Activated T-helper 1 cell treated with anti-CD3 and anti-CD28 coated beads, Interleukin-12 subunit alpha, Interleukin-12 subunit beta, Interleukin-2, Interleukin-4 antibody, amounts not matched to agents 30 ng/mL and 10 ng/mL and 1 ng/mL, durations not matched to agents 14 hours and 24 hours and 36 hours (primary cell): Measurements from ENCODE around the gene KLF15. TPM values are rescaled to one million over a fixed set of nuclear protein-coding genes. Genes with fewer than 3 reads are reported as not detected.

Experiments
- DNase-seq: peaks from one replicate; pipeline ENCODE4 v3.0.0; 2021; ENCODE audit warnings: low spot score
- H3K27ac Mint-ChIP-seq: one replicate; pipeline ENCODE4 v1.8.0; 2021; ENCODE audit warnings: mild to moderate bottlenecking, mixed read lengths
- H3K27me3 Mint-ChIP-seq: one replicate; pipeline ENCODE4 v1.8.0; 2022; ENCODE audit warnings: mild to moderate bottlenecking, moderate library complexity, mixed read lengths; ENCODE audit not compliant: insufficient read depth
- H3K36me3 Mint-ChIP-seq: one replicate; pipeline ENCODE4 v1.8.0; 2021; ENCODE audit warnings: low read depth, mixed read lengths
- H3K4me1 Mint-ChIP-seq: one replicate; pipeline ENCODE4 v1.8.0; 2021; ENCODE audit warnings: low read depth, mixed read lengths
- H3K4me3 Mint-ChIP-seq: one replicate; pipeline ENCODE4 v1.8.0; 2021; ENCODE audit warnings: mild to moderate bottlenecking, moderate library complexity, mixed read lengths
- H3K9me3 Mint-ChIP-seq: one replicate; pipeline ENCODE4 v1.8.0; 2021; ENCODE audit warnings: mixed read lengths
- intact Hi-C: fragments of 100-400 bp; cut with micrococcal nuclease; formaldehyde crosslinking; loops from one replicate; pipeline ENCODE4 v1.15.1; 2024
- total RNA-seq: library from RNA; stranded (reverse); gene quantifications from 2 replicates; pipeline ENCODE4 v1.2.3, GENCODE V29; 2022

KLF15 gene
- total RNA-seq, 1 donor from 2014 or later: 0.08 TPM

DNA sequence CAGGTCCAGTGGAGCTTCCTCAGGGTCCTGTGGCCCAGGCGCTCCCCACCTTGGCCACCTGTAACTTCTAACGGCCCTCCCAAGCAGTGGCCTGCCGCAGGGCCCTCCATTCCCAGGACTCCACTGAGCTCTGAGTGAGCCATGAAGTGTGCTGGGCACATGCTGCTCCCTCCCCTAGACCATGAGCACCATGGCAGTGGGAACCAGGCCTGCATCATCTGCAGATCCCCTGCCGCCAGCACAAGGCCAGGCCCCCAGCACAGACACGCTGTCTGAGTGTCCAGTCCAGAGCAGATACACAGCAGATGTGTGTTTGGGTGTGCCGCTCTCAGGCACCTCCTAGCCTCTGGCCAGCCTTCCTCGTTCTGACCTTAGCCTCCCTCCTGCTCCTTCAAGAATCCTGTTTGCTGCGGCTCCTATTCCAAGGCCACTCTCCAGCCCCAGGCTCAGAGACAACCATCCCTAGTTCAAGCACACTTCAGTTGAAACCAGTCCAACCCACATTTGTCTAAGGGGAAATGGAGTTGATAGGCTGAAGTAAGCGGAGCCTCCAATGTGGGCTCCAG, 7.0 kb upstream of the KLF15 start:
- no peaks in the 10 kb centered on the region for H3K36me3 Mint-ChIP-seq
- no peak overlapping the region for H3K27ac Mint-ChIP-seq
- intact Hi-C loops: no loop called here
- DNase-seq: no peak
- no peak overlapping the region for H3K4me3 Mint-ChIP-seq
- peaks cover 11% of the 10 kb centered on the region for H3K27me3 Mint-ChIP-seq
- no peaks in the 10 kb centered on the region for H3K9me3 Mint-ChIP-seq
- no peaks in the 10 kb centered on the region for H3K4me1 Mint-ChIP-seq

DNA sequence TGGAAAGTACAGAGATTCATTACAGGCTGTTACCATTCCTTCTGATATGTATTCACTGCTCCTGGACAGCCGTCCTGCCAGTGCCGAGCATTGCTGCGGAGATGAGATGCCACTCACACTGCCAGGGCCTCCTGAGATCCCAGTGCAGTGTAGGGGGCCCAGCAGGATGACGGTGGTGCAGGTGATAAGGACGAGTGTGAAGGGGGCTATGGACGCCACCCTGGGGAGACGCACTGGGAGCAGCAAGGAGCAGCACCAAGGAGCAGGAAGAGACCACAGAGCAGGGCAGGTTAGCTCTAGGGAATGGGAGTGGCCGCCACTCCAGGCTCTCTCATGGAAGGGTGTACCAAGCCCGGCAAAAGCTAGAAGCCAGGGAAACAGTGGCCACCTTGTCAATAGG, 4.0 kb upstream of the KLF15 start:
- Mint-ChIP-seq H3K27me3 (peaks cover 31% of the 10 kb centered on the region), H3K27ac (no peak overlapping the region), H3K4me1 (peaks cover 8% of the 10 kb centered on the region), H3K9me3 (no peaks in the 10 kb centered on the region), H3K36me3 (no peaks in the 10 kb centered on the region), H3K4me3 (no peak overlapping the region)
- intact Hi-C loops: no loop called here
- no peak for DNase-seq

DNA sequence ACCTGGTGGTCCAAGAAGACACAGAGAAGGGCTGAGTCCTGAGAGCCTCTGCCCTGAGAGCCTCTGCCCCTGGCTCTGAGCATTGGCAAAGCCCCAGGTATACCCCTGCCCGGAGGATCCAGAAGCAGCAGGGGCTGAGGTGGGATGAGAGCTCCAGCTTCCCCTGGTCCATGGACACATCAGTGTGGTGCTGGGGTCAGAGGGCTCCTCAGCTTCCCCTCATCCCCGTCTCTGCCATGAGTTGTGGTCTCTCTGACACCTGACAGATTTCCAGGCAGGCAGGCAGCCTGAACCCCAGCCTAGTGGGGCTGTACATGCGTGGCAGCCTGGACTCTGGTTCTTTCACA, 3.5 kb upstream of the KLF15 start:
- H3K9me3 Mint-ChIP-seq: no peaks in the 10 kb centered on the region
- no peak overlapping the region for H3K4me3 Mint-ChIP-seq
- H3K36me3 Mint-ChIP-seq: no peaks in the 10 kb centered on the region
- peaks cover 8% of the 10 kb centered on the region for H3K4me1 Mint-ChIP-seq
- peaks cover 34% of the 10 kb centered on the region for H3K27me3 Mint-ChIP-seq
- intact Hi-C loops: no loop called here
- H3K27ac Mint-ChIP-seq: no peak overlapping the region
- DNase-seq: no peak

DNA sequence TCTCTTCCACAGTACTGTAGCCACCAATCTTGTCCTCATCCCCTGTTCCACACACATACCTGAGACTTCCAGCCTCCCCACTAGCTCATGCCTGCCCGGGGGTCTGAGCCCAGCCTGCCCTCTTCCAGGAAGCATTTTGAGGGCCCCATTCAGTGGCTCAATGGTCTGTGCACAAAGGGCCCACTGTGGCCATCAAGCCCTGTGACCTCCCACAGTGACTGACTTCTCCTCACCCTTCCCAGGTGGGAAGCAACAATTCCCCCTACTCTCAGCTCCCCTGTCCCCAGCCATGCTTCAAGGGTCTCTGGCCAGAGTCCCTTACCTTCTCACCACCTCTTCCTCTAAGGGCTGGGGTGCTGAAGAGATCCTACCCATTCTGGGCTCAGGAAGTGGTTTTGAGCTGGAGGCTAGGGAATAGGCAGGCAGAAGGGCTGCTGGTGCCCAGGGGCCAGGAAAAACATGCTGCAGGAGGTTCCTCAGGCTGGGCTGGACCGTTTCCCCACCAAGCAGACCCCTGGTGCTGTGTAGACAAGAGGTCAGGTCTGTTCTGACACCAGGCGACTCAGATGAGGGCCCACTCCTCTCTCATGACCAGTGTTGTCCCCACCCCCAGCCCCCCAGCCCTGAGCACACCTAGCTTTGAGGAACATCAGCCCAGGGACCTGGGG, 3.0 kb upstream of the KLF15 start:
- Mint-ChIP-seq H3K4me3 (no peak overlapping the region), H3K4me1 (peaks cover 8% of the 10 kb centered on the region), H3K27me3 (peaks cover 39% of the 10 kb centered on the region), H3K36me3 (peaks cover 1% of the 10 kb centered on the region), H3K27ac (no peak overlapping the region), H3K9me3 (no peaks in the 10 kb centered on the region)
- no peak for DNase-seq
- intact Hi-C loops: no loop called here

DNA sequence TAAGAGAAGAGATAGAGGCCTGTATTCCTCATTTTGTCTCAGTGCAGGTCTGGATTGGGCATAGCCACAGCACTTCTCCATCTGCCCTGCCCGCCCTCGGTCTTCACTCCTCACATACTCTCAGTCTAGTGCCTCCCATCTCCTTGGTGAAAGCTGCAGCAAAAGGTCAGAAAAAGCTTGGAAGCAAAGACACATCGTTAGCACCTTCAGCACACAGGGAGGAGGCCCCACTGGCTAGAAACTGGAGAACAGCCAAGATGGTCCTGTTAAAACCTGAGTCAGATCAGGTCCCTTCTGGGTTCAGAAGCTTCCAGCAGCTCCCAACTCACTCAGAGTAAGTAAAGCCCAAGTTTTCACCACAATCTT, 1.6 kb upstream of the KLF15 start:
- peak overlapping the region; percentile 58 for H3K4me3 Mint-ChIP-seq
- H3K9me3 Mint-ChIP-seq: no peaks in the 10 kb centered on the region
- intact Hi-C loops: loop anchor here (5.0 kb wide), 1 partner anchor 344 kb away; the partner anchor contains the start of gene CHCHD6

DNA sequence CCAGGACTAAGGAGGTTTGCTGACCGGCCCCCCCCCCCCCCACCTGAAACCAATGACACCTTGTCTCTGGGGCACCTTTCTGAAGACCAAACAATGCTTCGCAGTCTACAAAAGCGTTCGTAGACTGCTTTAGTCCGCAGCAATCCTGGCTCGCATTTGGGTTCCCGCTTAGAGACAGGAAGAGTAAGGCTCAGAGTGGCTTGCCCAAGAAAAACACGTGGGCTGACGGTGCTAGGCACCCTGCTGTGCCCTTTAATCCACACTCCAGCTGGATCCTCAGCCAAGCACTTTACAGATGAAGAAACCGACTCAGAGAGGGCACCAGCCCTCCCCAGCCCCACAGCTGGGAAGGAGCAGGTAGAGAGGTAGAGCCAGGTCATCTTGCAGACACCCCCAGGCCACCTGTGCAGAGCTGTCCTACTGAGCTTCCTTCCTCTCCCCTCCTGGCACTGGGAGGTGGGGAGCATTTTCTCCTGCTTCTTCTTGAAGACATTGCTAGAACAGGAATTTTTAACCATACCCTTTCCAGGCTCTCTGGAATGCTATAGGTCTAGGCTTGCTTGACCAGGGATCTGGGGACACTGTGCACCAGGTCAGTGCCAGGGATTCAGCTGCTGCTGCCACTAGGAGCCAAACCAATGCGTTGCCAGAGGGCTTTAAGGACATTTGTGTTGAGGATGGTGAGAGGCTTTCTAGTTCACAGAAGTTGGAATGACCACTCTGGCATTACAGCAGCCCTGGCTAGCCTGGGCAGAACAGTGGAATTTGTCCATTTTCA, 1.0 kb upstream of the KLF15 start:
- H3K27me3 Mint-ChIP-seq: peaks cover 46% of the 10 kb centered on the region
- intact Hi-C loops: loop anchor here (5.0 kb wide), 1 partner anchor 344 kb away; the partner anchor contains the start of gene CHCHD6

More for the DNA sequence above, 1.6 kb upstream of the KLF15 start:
- no peak for DNase-seq
- H3K27ac Mint-ChIP-seq: no peak overlapping the region
- H3K36me3 Mint-ChIP-seq: peaks cover 1% of the 10 kb centered on the region
- peaks cover 46% of the 10 kb centered on the region for H3K27me3 Mint-ChIP-seq
- peaks cover 8% of the 10 kb centered on the region for H3K4me1 Mint-ChIP-seq

DNA sequence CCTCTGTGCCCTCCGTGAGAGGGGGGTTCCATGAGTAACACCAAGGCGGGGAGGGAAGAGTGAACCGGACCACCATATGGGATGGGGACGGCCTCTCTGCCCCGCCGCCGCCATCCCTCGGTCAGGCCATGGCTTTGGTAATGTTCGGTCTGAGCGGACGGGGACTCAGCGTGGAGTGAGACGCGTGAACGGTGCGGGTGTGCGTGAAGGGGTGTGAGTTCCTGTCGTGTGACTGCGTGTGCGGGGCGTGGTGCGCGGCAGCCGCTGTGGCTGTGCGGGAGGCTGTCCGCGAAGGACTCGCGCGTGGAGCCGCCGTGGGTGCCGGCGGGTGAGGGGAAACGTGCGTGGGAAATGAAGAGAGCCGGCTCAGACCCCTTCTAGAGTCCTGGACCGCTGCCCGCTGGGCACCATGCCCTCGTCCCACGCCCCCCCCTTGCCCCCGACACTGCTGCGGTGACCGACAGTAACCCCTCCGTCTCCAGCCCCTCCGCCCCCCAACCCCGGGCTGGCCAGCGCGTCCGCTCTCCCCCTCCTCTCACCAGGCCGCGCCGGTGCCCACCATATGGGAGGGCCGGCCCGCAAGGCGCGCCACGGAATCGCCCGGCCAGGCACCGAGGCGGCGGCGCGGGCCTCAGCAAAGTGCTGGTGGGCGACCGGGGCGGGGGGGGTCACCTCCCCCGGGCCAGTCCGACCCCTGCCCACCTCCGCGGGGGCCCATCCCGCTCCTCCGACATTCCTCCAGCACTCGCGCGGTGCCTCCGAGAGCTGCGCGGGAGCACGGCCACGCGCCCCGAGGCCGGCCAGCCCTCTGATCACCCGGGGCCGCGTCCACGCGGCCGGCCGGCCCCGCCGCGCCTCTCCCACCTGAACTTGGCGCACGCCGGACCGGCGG, 589 bp downstream of the KLF15 start:
- Mint-ChIP-seq H3K36me3 (peaks cover 1% of the 10 kb centered on the region), H3K27me3 (peaks cover 46% of the 10 kb centered on the region), H3K27ac (no peak overlapping the region), H3K4me3 (peak overlapping the region; percentile 81), H3K9me3 (no peaks in the 10 kb centered on the region), H3K4me1 (peaks cover 8% of the 10 kb centered on the region)
- DNase-seq: no peak
- intact Hi-C loops: loop anchor here (1.0 to 5.0 kb wide), 4 partner anchors 120 to 366 kb away; partner anchors contain the start of genes CHCHD6 and SLC41A3

More for the DNA sequence above, 1.0 kb upstream of the KLF15 start:
- Mint-ChIP-seq H3K36me3 (peaks cover 1% of the 10 kb centered on the region), H3K4me3 (peak overlapping the region; percentile 84), H3K4me1 (peaks cover 8% of the 10 kb centered on the region), H3K9me3 (no peaks in the 10 kb centered on the region), H3K27ac (peak overlapping the region; percentile 48)
- DNase-seq: no peak

DNA sequence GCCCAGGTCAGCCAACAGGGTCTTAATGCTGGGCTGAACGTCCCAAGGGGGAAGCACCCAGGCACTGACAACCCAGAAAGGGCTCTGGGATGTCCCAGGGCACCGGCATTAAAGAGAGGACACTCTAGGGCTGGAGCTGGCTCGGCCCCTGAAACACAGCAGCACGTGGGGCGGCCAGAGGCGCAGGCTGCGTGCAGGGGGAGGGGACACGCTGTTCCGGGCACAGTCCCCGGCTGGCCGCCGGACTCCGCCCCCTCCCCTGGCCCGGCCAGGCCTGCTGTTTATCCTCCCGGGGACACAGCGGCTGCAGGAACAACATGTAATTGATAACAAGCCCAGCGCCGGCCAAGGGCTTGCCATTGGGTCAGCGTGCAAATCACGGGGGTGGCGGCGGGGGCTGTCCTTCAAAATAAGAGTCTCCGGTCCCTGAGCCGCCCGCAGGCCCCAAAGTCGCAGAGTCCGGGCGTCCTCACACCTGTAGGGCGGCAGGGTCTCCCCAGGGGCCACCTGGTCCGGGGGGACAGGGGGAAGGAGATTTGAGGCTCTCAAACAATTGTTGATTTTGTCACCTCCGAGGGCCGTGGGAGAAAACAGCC, 1.3 kb downstream of the KLF15 start:
- peaks cover 8% of the 10 kb centered on the region for H3K4me1 Mint-ChIP-seq
- peaks cover 1% of the 10 kb centered on the region for H3K36me3 Mint-ChIP-seq
- peak overlapping the region; percentile 81 for H3K4me3 Mint-ChIP-seq
- H3K27ac Mint-ChIP-seq: no peak overlapping the region
- no peaks in the 10 kb centered on the region for H3K9me3 Mint-ChIP-seq
- H3K27me3 Mint-ChIP-seq: peaks cover 43% of the 10 kb centered on the region
- DNase-seq: no peak
- intact Hi-C loops: loop anchor here (2.0 to 5.0 kb wide), 2 partner anchors 346 to 365 kb away; partner anchors contain the start of gene CHCHD6

DNA sequence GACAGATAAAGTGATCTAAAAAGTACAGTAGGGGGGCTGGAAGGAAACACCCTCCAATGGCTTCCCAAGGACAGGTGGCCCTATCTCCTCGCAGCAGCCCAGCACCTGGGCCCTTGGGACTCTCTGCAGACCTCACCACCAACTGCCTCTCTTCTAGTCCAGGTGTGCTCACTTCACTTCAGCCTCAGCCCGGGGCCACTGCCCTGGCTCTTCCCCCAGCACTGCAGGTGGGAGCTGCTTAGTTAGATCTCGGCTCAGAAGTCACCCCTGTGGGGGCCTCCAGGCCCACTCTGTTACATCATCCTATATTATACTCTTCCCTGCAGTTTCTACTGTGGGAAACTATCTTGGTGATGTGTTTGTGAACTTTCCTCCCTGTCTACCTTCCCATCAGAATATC, 2.0 kb downstream of the KLF15 start:
- Mint-ChIP-seq H3K9me3 (no peaks in the 10 kb centered on the region), H3K36me3 (peaks cover 1% of the 10 kb centered on the region), H3K27me3 (peaks cover 43% of the 10 kb centered on the region), H3K27ac (no peak overlapping the region), H3K4me3 (peak overlapping the region; percentile 61), H3K4me1 (peaks cover 8% of the 10 kb centered on the region)
- DNase-seq: no peak
- intact Hi-C loops: loop anchor here (5.0 kb wide), 1 partner anchor 347 kb away; the partner anchor contains the start of gene CHCHD6

DNA sequence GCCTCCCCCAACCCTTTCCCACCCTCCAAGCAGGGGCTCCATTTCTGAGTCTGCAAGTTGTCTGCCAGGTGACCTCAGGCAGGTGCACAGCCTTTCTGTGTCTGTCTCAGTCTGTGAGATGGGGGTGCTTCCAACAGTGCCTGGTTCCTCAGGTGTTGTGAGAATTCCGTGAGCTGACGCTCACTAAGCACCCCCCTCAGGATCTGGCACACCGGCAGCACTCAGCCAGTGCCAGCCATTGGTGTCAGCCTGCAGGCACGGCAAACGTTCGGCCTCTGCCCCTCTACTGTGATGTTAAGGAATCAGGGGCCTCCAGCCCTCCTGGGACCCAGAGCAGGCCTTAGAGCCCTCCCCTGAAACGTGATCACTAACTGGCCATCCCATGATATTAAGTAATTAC, 2.4 kb downstream of the KLF15 start:
- peaks cover 1% of the 10 kb centered on the region for H3K36me3 Mint-ChIP-seq

DNA sequence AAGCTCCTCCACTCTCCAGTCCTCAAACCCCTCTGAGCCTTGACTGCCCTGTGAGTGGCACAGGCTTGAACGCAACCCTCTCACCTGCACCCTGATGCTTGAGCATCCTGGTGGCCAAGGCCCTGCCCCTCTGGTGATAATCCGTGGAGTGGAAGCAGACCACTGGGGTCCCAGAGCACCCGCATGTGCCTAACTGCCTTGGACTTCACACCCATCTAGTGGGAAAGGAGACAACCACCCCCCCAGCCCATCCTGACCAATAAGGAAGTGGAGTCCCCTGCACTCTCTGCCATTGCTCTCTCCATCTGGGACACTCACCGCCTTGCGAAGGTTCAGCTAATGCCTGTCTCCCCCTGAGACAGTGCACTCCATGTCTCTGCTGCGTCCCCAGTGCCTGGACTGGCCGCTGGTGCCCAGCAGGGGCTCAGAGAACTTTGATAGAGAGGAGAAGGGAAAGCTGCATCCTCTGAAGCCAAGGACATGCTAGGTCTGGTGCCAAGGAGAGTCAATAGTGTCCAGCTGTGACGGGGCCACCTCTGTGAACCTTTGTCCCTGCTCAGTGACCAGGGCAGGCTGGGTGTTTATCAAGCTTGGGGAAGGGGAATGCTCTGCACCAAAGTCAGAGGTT, 3.4 kb downstream of the KLF15 start:
- no peaks in the 10 kb centered on the region for H3K9me3 Mint-ChIP-seq
- H3K27ac Mint-ChIP-seq: no peak overlapping the region
- H3K4me1 Mint-ChIP-seq: peaks cover 8% of the 10 kb centered on the region
- peaks cover 1% of the 10 kb centered on the region for H3K36me3 Mint-ChIP-seq
- intact Hi-C loops: no loop called here
- peaks cover 31% of the 10 kb centered on the region for H3K27me3 Mint-ChIP-seq
- no peak for DNase-seq
- no peak overlapping the region for H3K4me3 Mint-ChIP-seq

More for the DNA sequence above, 2.4 kb downstream of the KLF15 start:
- H3K4me1 Mint-ChIP-seq: peaks cover 8% of the 10 kb centered on the region
- no peak overlapping the region for H3K4me3 Mint-ChIP-seq
- peaks cover 40% of the 10 kb centered on the region for H3K27me3 Mint-ChIP-seq
- H3K27ac Mint-ChIP-seq: no peak overlapping the region
- no peaks in the 10 kb centered on the region for H3K9me3 Mint-ChIP-seq
- intact Hi-C loops: loop anchor here (5.0 kb wide), 1 partner anchor 348 kb away; the partner anchor contains the start of gene CHCHD6
- DNase-seq: no peak
